Measurements from ENCODE around the gene NSFL1C.
"Not testable (repeated sequence)": the region's sequence is repeated elsewhere in the genome, so short reads cannot be mapped to it uniquely, and the experiment has no call there.

The NSFL1C gene

GRCh38 chr20:1426231-1426849, 40.3 kb downstream of the NSFL1C start:
- FAIRE-seq = no peak

GRCh38 chr20:1424336-1424735, 42.3 kb downstream of the NSFL1C start:
- DNase-seq (ENCODE audit: low spot score) (no peak), FAIRE-seq (no peak)

More at GRCh38 chr20:1426231-1426849, 40.3 kb downstream of the NSFL1C start:
- no peak for DNase-seq (ENCODE audit: low spot score)

GRCh38 chr20:1423625-1424106, 43.0 kb downstream of the NSFL1C start:
- no peak for DNase-seq (ENCODE audit: low spot score)
- FAIRE-seq = no peak

GRCh38 chr20:1423206-1423605, 43.4 kb downstream of the NSFL1C start:
- FAIRE-seq = no peak

GRCh38 chr20:1422753-1423152, 43.9 kb downstream of the NSFL1C start:
- FAIRE-seq = no peak
- no peak for DNase-seq (ENCODE audit: low spot score)

More at GRCh38 chr20:1423206-1423605, 43.4 kb downstream of the NSFL1C start:
- no peak for DNase-seq (ENCODE audit: low spot score)

- FAIRE-seq = no peak
- DNase-seq (ENCODE audit: low spot score) = no peak
Observed at GRCh38 chr20:1420066-1420465, 46.6 kb downstream of the NSFL1C start.

GRCh38 chr20:1418350-1418749, 48.3 kb downstream of the NSFL1C start:
- DNase-seq (ENCODE audit: low spot score) (peak; percentile 71), FAIRE-seq (peak; percentile 4)

- DNase-seq (ENCODE audit: low spot score) = no peak
- no peak for FAIRE-seq
Observed at GRCh38 chr20:1417790-1418189, 48.9 kb downstream of the NSFL1C start.

GRCh38 chr20:1417273-1417672, 49.4 kb downstream of the NSFL1C start:
- FAIRE-seq (peak; percentile 65), DNase-seq (ENCODE audit: low spot score) (peak; percentile 93)

GRCh38 chr20:1415667-1416468, 50.8 kb downstream of the NSFL1C start:
- FAIRE-seq (peak; percentile 88), DNase-seq (ENCODE audit: low spot score) (peak; percentile 96)

GRCh38 chr20:1414982-1415381, 51.7 kb downstream of the NSFL1C start:
- DNase-seq (ENCODE audit: low spot score) = no peak
- FAIRE-seq = no peak

GRCh38 chr20:1405801-1406200, 60.8 kb downstream of the NSFL1C start:
- FAIRE-seq = no peak
- DNase-seq (ENCODE audit: low spot score) = no peak

GRCh38 chr20:1403624-1404023, 63.0 kb downstream of the NSFL1C start:
- DNase-seq (ENCODE audit: low spot score) (no peak), FAIRE-seq (no peak)

- peak; percentile 62 for DNase-seq (ENCODE audit: low spot score)
- no peak for FAIRE-seq
Observed at GRCh38 chr20:1402149-1402548, 64.5 kb downstream of the NSFL1C start.

GRCh38 chr20:1401451-1401907, 65.2 kb downstream of the NSFL1C start:
- peak; percentile 24 for DNase-seq (ENCODE audit: low spot score)
- no peak for FAIRE-seq

GRCh38 chr20:1399678-1400366, 66.8 kb downstream of the NSFL1C start:
- peak; percentile 70 for DNase-seq (ENCODE audit: low spot score)
- not testable (repeated sequence) for FAIRE-seq

GRCh38 chr20:1398185-1398584, 68.5 kb downstream of the NSFL1C start:
- FAIRE-seq = not testable (repeated sequence)
- peak; percentile 23 for DNase-seq (ENCODE audit: low spot score)

GRCh38 chr20:1397710-1398109, 68.9 kb downstream of the NSFL1C start:
- FAIRE-seq (no peak), DNase-seq (ENCODE audit: low spot score) (no peak)

GRCh38 chr20:1396702-1397101, 69.9 kb downstream of the NSFL1C start:
- FAIRE-seq (no peak), DNase-seq (ENCODE audit: low spot score) (no peak)

GRCh38 chr20:1396264-1396663, 70.4 kb downstream of the NSFL1C start:
- DNase-seq (ENCODE audit: low spot score) (no peak), FAIRE-seq (no peak)

- DNase-seq (ENCODE audit: low spot score) (no peak), FAIRE-seq (no peak)
Observed at GRCh38 chr20:1394686-1395085, 72.0 kb downstream of the NSFL1C start.

GRCh38 chr20:1393507-1393882, 73.2 kb downstream of the NSFL1C start:
- DNase-seq (ENCODE audit: low spot score) (no peak), FAIRE-seq (no peak)

Measured in RCC 7860 (cell line).